Anterior cingulate cortex (tissue), 58 donors: ENCODE results near the gene UNC50.
"Not testable (repeated sequence)": the region's sequence is repeated elsewhere in the genome, so short reads cannot be mapped to it uniquely, and the experiment has no call there.

Source experiments
- DNase-seq, 58 donors: peaks; one replicate each; lab custom pipeline; 2025; lab: John Stamatoyannopoulos, UW

UNC50 gene

GRCh38 chr2:98573426-98573825 is 35.0 kb upstream of the UNC50 start:
- no peak for DNase-seq

GRCh38 chr2:98576666-98577312 is 31.6 kb upstream of the UNC50 start:
- DNase-seq: no peak

- no peak for DNase-seq
These were observed 31.1 kb upstream of the UNC50 start for GRCh38 chr2:98577313-98577712.

- no peak for DNase-seq
These were observed 30.2 kb upstream of the UNC50 start for GRCh38 chr2:98578231-98578630.

GRCh38 chr2:98579926-98580325 is 28.5 kb upstream of the UNC50 start:
- no peak for DNase-seq

GRCh38 chr2:98580656-98581284 is 27.6 kb upstream of the UNC50 start:
- no peak for DNase-seq

GRCh38 chr2:98582523-98582922 is 25.9 kb upstream of the UNC50 start:
- no peak for DNase-seq

- no peak for DNase-seq
These were observed 25.1 kb upstream of the UNC50 start for GRCh38 chr2:98583276-98583675.

- DNase-seq: no peak
These were observed 24.4 kb upstream of the UNC50 start for GRCh38 chr2:98583816-98584618.

- no peak for DNase-seq
These were observed 23.0 kb upstream of the UNC50 start for GRCh38 chr2:98585386-98585785.

GRCh38 chr2:98586551-98587140 is 21.7 kb upstream of the UNC50 start:
- no peak for DNase-seq

GRCh38 chr2:98588880-98589431 is 19.4 kb upstream of the UNC50 start:
- DNase-seq: no peak

- DNase-seq: no peak
These were observed 18.9 kb upstream of the UNC50 start for GRCh38 chr2:98589489-98589888.

GRCh38 chr2:98592565-98592964 is 15.8 kb upstream of the UNC50 start:
- no peak for DNase-seq

GRCh38 chr2:98594665-98595064 is 13.7 kb upstream of the UNC50 start:
- not testable (repeated sequence) for DNase-seq

GRCh38 chr2:98598781-98599428 is 9.5 kb upstream of the UNC50 start:
- DNase-seq: no peak

GRCh38 chr2:98601532-98602132 is 6.8 kb upstream of the UNC50 start:
- peak in 2 of 58 donors; percentile 5 to 16 for DNase-seq

GRCh38 chr2:98604547-98604946 is 3.8 kb upstream of the UNC50 start:
- DNase-seq: no peak

- DNase-seq: no peak
These were observed 3.3 kb upstream of the UNC50 start for GRCh38 chr2:98605076-98605475.

- DNase-seq: no peak
These were observed 2.0 kb upstream of the UNC50 start for GRCh38 chr2:98606431-98606830.
